HG02759 (cell line): Measurements from ENCODE around the gene TNC.

Source experiments
- ATAC-seq: cut with Tn5 transposase; IDR thresholded peaks from one replicate; pipeline ENCODE4 v1.9.1; 2021; ENCODE audit warnings: mild to moderate bottlenecking, moderate library complexity; ENCODE audit not compliant: unreplicated experiment

The TNC gene

DNA sequence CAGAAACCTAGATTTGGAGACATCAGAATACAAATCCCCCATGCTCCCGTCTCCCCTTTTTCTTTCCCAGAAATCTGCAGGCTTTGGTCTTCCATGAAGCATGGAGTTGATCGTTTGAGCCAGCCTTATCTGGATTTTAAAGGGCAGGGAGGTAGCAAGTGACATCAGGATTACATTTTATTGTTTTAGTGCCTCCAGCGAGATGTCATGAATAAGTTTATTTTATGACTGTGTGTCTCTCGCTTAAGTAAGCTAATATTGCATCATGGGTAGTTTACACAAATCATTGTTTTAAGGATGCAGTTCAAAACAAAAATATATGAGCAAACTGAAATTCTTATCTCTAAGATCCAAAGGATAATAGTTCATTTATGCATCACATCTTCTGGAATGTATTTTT is 136.9 kb downstream of the TNC start:
- ATAC-seq = no peak

DNA sequence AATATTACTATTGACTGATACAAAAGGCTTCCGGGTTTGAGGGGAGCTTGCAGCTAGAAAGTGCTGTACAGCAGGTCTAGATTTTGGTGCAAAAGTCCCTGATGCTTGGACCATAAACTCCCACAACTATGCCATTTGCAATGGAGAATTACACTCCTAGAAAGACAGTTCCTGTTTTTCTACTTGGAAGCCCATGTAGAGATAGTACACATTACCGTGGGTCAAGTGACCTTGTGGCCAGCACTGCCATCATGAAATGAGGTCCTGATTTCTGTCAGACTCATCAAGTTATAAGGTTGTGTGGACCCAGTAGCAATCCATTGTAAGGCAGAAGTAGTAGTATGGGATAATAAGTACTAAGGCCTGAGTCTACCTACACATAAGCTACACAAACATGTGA is 144.7 kb downstream of the TNC start:
- ATAC-seq = no peak

GRCh38 chr9:114972510-114973136 is 145.3 kb downstream of the TNC start:
- ATAC-seq = no peak
